HG03135 (cell line): Measurements from ENCODE around the gene ICE2.
"Not testable (repeated sequence)": the region's sequence is repeated elsewhere in the genome, so short reads cannot be mapped to it uniquely, and the experiment has no call there.

Source experiments
- ATAC-seq: cut with Tn5 transposase; IDR thresholded peaks from one replicate; pipeline ENCODE4 v1.9.1; 2021; ENCODE audit warnings: mild to moderate bottlenecking, moderate library complexity; ENCODE audit not compliant: unreplicated experiment

Gene ICE2

DNA sequence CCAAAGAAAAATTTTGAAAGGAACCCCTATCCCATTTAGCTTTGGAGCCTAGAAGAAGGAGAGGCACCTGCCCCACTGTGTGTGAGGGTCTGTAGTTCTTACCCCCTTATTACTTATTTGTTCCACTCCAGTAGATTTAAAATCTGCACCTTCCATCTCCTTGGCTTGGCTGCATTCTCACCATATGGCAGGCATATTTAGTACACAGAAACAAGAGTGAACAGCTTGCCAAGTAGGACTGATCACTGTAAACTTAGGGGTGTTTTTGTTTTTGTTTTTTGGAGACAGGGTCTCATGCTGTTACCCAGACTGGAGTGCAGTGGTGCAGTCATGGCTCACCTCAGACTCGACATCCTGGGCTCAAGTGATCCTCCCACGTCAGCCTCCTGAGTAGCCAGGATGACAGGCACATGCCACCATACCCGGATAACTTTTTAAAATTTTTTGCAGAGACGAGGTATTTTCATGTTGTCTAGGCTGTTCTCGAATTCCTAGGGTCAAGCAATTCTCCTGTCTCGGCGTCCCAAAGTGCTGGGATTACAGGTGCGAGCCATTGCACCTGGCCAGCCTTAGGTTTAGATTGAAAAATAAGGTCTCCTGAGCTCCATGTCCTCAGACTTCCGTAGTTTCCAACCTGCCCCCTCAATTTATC lies 67.0 kb downstream of the ICE2 start:
- ATAC-seq = no peak

DNA sequence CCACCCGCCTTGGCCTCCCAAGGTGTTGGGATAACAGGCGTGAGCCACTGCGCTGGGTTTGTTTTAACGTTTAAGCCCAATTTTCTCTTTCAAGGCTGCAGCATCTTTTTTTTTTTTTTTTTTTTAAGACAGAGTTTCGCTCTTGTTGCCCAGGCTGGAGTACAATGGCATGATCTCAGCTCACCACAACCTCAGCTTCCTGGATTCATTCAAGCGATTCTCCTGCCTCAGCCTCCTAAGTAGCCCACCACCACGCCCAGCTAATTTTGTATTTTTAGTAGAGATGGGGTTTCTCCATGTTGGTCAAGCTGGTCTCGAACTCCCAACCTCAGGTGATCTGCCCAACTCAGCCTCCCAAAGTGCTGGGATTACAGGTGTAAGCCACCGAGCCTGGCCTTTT lies 68.6 kb downstream of the ICE2 start:
- ATAC-seq = not testable (repeated sequence)

DNA sequence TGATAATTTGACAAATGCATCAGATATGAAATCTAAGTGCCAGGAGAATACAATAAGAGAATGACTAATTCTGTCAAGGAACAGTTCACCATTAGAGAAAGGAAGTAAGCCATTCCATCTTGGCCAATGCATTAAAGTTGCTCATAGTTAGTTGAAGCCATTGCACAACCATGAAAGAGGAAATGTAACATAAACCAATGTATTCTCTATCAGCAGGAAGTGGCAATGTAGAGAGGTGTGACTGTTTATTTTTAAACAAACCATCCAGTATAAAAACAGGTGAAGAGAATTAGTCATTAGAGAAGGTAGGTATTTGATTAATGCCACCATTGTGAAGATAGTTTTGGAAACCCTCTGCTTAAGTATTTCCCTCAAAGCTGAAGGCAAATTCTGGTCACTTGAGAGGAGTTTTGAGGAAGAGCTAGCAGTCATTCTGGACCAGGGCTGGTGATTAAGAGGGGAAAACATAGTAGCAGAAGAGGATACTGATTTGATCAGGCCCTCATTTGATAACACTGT lies 70.4 kb downstream of the ICE2 start:
- ATAC-seq = no peak

DNA sequence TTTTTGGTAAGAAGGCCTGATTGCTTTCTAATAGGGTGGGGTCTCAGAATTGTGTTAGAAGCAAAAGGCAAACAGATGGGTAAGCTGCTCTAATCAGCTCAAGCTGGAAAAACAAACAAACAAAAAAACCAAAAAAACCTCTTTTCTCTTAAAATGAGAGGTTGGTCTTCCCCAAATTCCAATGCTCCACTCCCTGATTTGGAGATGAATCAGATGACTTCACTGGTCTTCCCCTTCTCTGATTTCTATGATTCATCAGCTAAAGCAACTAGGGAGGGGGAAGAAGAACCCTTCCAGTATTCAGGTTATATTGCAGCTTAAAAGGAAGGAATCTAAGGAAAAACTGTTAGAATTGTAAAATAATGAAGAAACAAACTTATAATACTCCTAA lies 71.5 kb downstream of the ICE2 start:
- ATAC-seq = no peak

DNA sequence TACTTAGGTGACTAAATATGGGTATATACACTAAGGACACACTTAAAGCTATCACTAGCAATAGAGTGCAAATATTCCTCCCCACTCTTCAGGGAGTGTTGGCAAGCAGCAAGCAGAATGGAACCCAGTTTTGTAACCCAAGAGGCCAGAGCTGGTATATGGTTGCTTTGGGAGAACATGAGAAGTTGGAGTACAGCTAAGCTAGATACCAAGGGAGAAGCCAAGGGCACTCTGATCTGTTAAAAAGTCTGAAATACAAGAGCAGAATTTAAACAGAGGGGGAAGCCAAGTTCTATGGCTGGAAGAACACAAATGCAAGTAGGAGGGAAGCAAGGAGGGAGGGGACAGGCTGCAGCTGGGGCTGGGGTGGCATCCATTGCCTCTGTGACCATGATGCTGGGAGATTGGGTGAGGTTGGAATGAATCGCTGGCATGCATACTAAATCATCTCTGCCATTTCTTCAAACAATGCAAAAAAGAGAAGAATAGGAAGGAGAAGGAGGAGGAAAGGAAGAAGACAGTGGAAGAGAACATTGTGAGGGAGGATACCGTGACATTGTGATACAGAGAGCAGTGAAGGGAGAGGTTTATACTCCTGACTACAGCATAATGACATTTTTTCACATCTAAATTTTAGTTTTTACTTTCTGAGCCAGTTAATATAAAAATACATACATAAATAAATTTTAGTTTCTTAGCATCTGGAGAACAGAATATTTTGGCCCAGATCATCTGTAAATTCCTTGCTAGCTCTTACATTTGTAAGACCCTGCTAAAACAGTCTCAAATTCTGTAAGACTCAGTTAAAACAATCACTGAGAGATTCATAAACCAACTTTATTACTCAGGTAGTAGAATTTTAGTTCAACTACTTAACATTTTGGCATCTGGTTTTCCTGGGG lies 72.2 kb downstream of the ICE2 start:
- ATAC-seq = no peak

DNA sequence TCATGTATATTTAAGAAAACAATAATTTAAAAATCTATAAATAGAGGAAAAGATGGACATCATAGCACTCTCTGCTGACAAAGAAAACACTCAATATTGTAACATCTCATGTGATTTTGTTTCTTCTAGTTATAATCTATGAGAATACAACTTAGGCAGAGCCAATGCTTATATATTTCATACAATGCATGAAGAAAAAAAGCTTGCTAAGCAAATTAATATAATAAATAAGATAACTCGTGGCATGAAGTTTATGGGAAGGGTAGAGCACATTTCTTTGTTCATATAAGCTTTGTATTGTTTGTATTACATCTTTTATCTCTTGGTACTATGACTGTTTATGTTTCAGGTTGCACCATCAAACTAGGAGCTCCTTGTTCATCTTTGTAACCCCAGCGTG lies 73.5 kb downstream of the ICE2 start:
- no peak for ATAC-seq

DNA sequence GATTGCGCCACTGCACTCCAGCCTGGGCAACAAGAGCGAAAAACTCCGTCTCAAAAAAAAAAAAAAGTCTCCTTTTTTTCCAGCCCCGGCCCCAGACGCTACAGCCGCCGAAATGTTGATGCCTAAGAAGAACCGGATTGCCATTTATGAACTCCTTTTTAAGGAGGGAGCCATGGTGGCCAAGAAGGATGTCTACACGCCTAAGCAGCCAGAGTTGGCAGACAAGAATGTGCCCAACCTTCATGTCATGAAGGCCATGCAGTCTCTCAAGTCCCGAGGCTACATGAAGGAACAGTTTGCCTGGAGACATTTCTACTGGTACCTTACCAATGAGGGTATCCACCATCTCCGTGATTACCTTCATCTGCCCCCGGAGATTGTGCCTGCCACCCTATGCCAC lies 74.6 kb downstream of the ICE2 start:
- ATAC-seq = not testable (repeated sequence)

DNA sequence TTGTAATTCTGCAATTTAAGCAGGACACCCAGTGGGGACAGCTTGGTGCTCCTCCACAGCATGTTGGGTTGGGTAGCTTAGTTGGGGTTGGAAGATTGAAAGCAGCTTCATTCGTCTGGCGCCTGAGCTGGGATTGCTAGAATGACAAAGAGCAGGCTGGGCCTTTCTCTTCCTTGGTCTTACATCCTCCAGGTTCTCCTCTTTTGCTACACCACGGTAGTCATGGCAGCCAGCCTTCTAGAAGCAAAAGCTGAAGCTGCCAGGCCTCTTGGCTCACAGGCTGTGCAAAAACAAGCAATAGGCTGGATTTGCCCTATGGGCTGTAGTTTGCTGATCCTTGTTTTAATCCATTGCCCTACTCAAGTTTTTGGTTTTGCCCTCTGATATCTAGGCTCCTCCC lies 78.0 kb downstream of the ICE2 start:
- ATAC-seq = no peak

DNA sequence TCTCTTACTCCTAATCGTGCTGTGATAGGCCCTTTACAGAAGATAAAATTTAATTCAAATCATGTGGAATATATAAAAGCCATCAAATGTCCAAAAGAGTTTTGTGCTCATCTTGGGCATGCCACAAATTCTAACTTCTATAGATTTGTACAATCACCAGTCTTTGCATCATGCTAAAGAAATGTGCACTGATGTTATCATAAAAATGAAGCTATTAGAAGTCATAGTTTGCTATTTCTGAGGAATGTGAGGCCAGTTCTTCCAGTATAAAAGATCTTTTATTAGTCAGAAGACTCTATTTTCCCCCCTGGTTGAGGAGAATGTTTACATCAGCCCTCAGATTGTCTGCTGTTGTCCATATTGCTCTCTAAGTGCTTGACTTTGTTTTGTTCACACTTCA lies 79.0 kb downstream of the ICE2 start:
- ATAC-seq = no peak

DNA sequence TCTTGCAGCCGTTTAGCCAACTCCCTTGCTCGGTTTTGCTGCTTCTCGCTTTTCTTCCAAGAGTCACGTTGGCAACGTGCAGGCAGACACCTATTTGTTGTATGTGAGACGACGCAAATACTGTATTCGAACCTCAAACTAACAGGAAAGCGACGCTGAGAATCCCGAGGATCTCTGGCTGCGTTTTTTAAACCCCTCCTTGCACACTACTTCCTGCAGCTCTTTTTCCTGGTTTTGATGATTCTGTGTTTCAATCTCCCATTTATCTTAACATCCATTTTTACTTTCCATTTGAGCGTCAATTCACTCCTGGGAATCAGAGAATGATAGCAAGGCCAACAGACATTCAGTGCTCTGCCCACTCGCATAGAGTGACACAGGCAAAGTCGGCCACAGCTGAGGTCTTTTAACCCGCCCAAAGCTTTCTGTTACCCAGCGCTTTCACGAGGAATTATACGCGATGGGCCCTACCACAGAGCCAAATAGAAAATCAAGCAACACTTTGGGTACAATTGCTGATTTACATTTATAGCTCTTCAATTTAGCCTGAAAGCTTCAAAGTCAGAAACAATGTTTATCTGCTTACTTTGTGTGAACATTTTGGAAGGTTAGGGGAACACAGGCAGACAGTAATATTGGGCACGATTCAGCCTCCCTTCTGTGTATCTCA lies 79.6 kb downstream of the ICE2 start:
- no peak for ATAC-seq

DNA sequence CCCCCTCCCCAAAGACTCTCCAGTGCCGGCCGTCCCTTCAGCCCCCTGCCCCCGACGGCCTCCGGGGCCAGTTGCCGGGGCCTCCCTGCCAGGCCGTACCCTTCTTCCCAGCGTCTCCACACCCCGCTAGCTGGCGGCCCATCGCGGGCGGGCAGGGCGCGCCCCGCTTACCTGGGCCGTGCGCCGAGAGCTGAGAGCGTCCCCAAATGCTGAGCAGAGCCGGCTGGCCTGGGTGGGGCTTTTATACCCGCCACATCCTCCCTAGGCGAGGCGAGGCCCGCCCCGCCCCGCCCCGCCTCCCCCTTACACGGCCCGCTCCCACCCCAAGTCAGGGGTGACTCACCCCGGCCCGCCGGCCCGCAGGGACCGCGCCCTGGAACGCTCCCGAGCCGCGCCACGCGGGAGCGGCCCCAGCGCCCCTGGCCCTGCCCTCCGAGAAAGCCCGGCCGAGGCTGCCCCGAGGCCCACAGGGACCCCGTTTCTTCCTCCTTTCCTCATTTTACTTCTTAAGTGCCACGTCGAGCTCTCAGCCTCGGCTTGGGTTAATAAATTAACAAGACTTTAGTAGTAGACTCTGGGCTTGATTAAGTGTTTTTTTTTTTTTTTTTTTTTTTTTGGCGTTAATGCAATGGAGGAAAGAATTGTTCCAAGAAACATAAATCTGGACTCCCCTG lies 81.0 kb downstream of the ICE2 start, which contains the start of gene ANXA2:
TSS of gene ANXA2 (minus strand) at position 215 of the 674 bp plus-strand sequence. CDS start 11,911 bp downstream, outside the sequence.
- ATAC-seq = peak; percentile 73

DNA sequence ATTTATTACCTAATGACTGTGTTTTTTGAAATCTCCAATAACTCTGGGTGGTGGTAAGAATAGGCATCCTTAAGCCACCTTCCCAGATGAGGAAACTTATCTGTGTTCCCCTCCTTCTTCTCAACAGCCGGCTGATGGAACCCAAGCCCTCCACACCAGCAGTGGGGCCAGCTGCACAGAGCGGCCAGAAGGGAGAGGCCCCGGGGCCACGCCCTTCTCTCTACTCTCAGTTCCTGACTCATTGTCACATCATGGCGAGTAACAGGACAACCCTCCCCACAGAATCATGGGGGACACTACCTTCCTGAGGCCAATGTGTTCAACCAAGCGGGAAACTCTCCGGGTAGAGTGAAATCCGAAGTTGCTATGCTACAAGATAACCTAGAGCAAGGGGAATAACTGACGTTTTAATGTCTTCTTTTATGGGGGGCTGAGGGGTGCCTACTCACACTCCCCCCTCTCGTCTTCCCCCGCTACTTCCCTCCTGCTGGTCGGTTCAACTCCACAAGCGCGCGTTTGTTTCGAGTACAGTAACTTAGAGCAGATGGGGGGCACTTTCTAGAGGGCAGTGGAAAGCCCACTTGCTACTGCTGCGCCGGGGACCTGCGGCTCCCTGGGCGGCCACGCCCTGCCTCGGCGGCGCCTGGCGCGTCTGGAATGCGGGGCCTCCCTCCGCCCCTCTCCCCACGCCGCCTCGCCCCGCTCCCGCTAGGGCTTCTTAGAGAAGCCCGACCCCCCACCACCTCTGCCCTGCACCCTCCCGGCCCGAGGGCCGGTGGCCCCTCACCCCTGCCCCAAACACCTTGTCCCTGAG lies 81.8 kb downstream of the ICE2 start:
- ATAC-seq = peak; percentile 71

DNA sequence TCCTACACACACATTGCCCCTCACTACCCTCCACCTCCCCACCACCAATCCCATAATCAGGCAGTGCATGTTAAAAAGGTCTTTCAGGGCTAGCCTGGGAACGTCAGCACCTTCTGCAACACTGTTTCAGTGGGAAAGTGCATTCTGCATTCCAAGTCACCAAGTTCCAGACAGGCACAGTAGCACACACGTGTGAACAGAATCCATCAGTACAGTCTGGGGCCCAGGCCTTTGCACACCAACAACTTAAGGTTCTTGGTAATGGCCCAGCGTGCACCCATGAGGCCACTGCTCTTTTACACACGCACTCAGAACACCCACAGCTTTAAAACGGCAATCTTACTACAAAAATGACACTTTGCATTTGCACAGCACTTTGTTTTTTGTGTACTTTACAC lies 82.4 kb downstream of the ICE2 start:
- ATAC-seq = no peak

DNA sequence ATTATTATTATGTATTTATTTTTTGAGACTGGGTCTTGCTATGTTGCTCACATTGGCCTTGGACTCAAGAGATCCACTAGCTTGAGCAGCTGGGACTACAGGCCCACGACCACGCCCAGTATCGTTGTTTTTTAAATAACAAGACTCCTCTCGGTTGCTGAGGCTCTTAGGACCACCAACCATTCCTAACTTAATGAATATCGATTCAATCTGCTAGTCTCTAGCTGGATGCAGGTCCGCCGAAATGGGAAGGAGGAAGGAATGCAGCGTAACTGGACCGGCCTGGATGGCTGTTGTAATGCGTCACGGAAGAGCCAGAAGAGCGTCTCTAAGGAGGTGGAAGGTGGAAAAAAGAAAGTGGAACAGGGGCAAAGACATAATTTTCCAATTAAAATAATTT lies 82.8 kb downstream of the ICE2 start:
- no peak for ATAC-seq

DNA sequence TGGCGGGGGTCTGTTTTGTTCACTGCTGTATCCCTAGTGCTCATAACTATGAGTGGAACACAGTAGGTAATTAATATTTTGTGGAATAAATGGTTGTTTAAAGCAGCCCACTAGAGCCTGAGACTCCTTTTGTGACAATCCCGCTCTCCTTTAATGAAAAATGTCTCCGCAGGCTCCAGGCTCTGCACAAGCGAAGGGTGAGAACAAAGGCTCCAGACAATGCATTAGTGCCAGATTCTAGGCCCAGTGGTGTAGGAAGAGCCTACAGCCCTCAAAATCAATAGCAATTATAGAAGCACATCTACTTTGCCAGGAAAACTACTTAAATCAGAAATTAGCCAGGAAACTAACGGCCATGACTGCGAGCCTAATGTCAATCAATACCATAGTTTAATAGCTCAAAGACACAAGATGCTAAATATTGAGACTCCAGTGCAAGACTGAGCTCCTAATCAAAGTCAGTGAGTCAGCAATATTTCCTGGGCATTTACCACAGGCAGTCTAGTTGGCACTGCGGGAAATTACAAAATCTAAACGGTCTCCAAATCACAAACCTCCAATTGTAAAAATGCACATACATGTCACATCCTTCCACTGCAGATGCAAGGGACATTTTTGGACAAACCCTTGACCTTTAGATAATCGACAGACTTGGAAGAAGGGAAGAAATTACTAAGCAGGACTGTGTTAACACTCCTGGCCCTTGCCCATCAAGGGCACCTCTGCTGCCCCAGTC lies 83.5 kb downstream of the ICE2 start:
- no peak for ATAC-seq

DNA sequence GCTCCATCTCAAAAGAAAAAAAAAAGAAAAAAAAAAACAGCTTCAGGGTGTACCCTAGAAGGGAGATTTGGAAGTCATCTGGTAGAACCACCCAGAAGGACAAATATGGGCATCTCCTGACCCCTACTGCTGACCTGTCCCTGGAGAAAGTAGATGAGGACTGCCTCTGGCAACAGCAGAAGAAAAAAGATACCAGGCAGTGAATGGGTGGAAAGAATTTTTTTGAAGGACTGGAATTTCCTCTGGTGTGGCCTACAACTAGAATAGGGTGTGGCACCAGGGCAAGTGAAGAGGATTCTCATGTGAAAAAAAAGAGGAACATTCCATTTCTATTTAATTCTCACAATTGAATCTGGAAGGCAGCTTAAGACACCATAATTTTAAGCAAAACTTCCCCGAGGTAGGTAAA lies 84.2 kb downstream of the ICE2 start:
- no peak for ATAC-seq

DNA sequence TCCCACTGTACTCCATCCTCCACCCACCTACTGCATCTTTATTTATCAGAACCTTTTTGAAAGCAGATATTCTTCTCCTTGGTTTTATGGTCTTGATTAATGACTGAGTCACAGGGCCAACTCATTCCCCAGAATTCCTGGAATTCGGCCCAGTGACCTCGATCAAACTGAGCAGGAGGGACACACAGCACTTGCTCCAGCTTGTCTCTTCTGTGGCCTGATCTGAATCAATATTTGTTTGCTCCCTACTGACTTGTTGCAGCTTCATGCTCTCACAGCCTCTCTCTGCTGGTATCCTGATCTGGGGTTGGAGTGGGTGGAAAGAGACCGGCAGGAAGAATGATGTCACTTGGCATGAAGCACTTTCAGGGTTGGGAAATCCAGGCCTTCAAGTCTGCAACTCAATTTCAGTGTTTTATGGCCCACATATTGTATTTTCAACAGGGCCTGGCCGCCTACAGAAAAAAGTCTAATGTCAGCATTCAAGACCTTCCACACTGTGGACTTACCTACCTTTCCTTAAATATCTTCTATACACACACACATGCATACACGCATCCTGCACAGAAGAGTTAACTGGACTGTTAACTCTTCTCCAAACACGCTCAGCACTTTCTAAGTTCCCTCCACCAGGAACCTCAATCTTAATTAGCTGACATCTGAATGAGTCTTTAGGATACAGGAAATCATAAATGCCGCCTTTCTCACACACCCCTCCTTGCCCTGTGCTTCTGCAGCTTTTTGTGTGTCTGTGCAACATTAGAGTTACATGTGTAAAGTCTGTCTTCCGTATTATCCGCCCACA lies 85.8 kb downstream of the ICE2 start:
- no peak for ATAC-seq

DNA sequence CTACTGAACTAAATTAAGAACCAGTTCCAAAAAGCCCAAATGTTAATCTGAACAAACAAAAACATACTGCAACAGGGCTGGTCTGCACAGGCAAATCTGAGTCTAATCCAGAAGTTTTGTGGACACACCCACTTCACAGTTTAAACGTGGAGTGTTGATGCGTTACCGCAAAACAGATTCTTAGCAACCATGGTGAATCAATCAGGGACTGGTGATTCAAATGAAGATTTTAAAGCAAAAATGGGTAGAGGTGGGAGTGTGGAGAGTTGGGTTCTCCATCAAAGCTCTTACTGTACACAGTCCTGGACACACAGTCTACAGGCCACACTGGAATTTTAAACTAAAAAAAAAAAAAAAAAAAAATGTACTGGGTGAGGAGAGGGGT lies 86.3 kb downstream of the ICE2 start:
- no peak for ATAC-seq
